ENCODE measurements around the gene CYGB.
"Not testable (repeated sequence)": the region's sequence is repeated elsewhere in the genome, so short reads cannot be mapped to it uniquely, and the experiment has no call there.

The CYGB gene

DNA sequence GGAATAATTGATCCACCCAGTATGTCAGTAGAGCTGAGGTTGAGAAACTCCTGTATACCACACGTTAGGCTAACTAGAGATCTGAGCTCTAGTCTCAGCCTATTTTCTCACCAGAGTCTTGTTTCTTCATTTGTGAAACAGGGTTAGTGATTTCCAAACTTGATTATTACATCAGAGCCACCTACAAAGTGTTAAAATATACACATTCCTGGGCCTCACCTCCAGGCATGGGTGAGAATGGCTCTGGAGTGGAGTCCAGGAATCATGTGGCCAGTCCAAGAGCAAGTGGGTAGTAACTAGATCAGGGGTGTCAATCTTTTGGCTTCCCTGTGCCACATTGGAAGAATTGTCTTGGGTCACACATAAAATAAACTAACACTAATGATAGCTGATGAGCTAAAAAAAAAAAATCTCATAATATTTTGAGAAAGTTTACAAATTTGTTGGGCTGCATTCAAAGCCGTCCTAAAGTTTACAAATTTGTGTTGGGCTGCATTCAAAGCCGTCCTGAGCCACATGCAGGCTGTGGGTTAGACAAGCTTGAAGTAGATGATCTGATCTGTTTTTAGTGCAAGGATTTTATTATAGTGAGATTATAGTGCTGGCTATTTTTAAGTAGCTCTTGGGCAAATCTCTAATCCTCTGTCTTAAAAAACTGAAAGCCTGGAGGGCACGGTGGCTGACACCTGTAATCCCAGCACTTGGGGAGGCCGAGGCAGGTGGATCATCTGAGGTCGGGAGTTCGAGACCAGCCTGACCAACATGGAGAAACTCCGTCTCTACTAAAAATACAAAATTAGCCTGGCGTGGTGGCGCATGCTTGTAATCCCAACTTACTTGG is 22.7 kb upstream of the CYGB start:
- Histone ChIP-seq H3K4me3 (ENCODE audit: insufficient read depth, low read length, poor library complexity, severe bottlenecking) (peak overlapping the region; percentile 76), H3K79me2 (ENCODE audit: insufficient read depth, low read length) (peaks cover 50% of the 10 kb centered on the region)
- TF ChIP-seq EZH2phosphoT487 (conservative IDR thresholded peaks at IDR 0.05; ENCODE audit: low read length): no peak
- TF ChIP-seq, protein P1, sequence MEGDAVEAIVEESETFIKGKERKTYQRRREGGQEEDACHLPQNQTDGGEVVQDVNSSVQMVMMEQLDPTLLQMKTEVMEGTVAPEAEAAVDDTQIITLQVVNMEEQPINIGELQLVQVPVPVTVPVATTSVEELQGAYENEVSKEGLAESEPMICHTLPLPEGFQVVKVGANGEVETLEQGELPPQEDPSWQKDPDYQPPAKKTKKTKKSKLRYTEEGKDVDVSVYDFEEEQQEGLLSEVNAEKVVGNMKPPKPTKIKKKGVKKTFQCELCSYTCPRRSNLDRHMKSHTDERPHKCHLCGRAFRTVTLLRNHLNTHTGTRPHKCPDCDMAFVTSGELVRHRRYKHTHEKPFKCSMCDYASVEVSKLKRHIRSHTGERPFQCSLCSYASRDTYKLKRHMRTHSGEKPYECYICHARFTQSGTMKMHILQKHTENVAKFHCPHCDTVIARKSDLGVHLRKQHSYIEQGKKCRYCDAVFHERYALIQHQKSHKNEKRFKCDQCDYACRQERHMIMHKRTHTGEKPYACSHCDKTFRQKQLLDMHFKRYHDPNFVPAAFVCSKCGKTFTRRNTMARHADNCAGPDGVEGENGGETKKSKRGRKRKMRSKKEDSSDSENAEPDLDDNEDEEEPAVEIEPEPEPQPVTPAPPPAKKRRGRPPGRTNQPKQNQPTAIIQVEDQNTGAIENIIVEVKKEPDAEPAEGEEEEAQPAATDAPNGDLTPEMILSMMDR (IDR thresholded peaks at IDR 0.05; ENCODE audit: insufficient read depth, low read length, poor library complexity, severe bottlenecking): no peak

DNA sequence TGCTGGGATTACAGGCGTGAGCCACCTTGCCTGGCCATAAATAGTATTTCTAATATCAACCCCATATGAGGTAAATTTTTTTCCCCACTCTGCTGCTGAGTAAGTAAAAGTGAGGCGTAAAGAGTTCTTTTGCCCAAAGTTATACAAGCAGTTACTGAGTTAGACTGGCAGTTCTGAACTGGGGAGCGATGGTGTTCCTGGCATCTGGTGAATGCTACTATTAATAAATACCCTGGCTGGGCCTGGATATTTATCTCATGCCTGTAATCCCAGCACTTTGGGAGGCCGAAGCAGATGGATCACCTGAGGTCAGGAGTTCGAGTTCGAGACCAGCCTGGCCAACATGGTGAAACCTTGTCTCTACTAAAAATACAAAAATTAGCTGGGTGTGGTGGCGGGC is 22.0 kb upstream of the CYGB start:
- peaks cover 50% of the 10 kb centered on the region for H3K79me2 ChIP-seq (ENCODE audit: insufficient read depth, low read length)
- peak overlapping the region; percentile 96 for H3K9ac ChIP-seq (ENCODE audit: low read length)
- H4K20me1 ChIP-seq (ENCODE audit: low read depth, low read length): peaks cover 17% of the 10 kb centered on the region
- not testable (repeated sequence) for H3K9me3 ChIP-seq (ENCODE audit: insufficient read depth, low read length); H3K9me2 ChIP-seq (replicated peaks; ENCODE audit: insufficient read depth, low read length); H3K27ac ChIP-seq (ENCODE audit: low read depth, low read length); H2AFZ ChIP-seq (ENCODE audit: low read depth, low read length, severe bottlenecking); H3K27me3 ChIP-seq (ENCODE audit: low read length)
- peaks cover 37% of the 10 kb centered on the region for H3F3A ChIP-seq (ENCODE audit: insufficient read depth)
- peak overlapping the region; percentile 76 for H3K4me3 ChIP-seq (ENCODE audit: insufficient read depth, low read length, poor library complexity, severe bottlenecking)
- H3K4me2 ChIP-seq (ENCODE audit: low read depth, low read length, poor library complexity, severe bottlenecking): peak overlapping the region; percentile 71
- H3K36me3 ChIP-seq (ENCODE audit: low read length): peaks cover 27% of the 10 kb centered on the region

More for the DNA sequence above, 22.7 kb upstream of the CYGB start:
- Histone ChIP-seq H2AFZ (ENCODE audit: low read depth, low read length, severe bottlenecking) (no peak overlapping the region), H3K27ac (ENCODE audit: low read depth, low read length) (0 out of 2 replicates have a peak overlapping the region, but pooled peaks have one; percentile 18), H4K20me1 (ENCODE audit: low read depth, low read length) (peaks cover 20% of the 10 kb centered on the region), H3K9ac (ENCODE audit: low read length) (0 out of 2 replicates have a peak overlapping the region, but pooled peaks have one; percentile 20), H3K36me3 (ENCODE audit: low read length) (peaks cover 29% of the 10 kb centered on the region), H3K4me2 (ENCODE audit: low read depth, low read length, poor library complexity, severe bottlenecking) (peak overlapping the region; percentile 71), H3K27me3 (ENCODE audit: low read length) (no peaks in the 10 kb centered on the region), H3F3A (ENCODE audit: insufficient read depth) (peaks cover 43% of the 10 kb centered on the region), H3K9me2 (replicated peaks; ENCODE audit: insufficient read depth, low read length) (no peaks in the 10 kb centered on the region), H3K9me3 (ENCODE audit: insufficient read depth, low read length) (no peaks in the 10 kb centered on the region)

DNA sequence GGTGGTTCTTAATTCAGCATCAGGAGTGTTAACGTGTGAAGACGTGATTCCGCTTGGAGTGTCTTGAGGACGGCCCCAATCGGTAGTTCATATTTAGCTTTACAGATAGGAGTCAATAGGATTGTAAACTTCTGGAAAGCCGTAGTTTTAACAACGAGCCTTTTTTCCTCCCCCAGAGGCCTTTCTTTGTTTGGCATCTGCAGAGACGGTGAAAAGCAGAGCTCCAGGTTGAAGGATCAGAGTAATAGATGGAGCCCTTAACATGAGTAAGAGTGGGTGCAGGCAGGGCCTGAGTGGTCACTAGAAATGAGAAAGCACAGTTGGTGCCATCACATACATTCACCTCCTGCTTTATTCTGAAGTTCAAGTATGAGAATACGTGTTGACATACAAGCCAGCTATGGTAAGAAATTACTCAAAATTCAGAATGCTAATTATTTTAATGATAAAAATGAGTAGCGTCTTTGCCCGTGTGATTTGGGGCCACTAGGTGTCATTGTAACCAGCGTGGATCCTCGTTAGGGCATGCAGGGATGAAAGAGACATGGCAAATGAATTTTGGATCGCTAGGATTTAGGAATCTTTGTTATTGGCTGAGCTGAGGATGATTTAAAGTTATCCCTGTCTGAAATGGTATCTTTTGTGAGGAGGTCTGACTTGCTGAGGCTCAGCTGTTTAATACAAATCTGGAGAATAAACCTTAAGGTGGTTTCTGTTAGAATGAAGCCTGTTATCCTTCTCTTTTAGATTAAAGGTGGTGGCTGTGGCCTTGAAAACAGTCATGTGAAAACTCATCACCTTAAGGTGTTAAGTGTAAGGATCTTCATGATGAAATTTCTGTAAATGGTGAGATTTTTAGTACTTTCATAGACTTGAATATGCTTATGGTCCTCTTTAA is 20.9 kb upstream of the CYGB start:
- Histone ChIP-seq H4K20me1 (ENCODE audit: low read depth, low read length) (peaks cover 17% of the 10 kb centered on the region), H3K9ac (ENCODE audit: low read length) (peak overlapping the region; percentile 96), H3K4me2 (ENCODE audit: low read depth, low read length, poor library complexity, severe bottlenecking) (peak overlapping the region; percentile 71), H3K36me3 (ENCODE audit: low read length) (peaks cover 27% of the 10 kb centered on the region), H3K27ac (ENCODE audit: low read depth, low read length) (peak overlapping the region; percentile 80), H3K4me3 (ENCODE audit: insufficient read depth, low read length, poor library complexity, severe bottlenecking) (peak overlapping the region; percentile 76), H3K27me3 (ENCODE audit: low read length) (no peaks in the 10 kb centered on the region), H3K79me2 (ENCODE audit: insufficient read depth, low read length) (peaks cover 50% of the 10 kb centered on the region), H3K9me2 (replicated peaks; ENCODE audit: insufficient read depth, low read length) (no peaks in the 10 kb centered on the region), H3K9me3 (ENCODE audit: insufficient read depth, low read length) (no peaks in the 10 kb centered on the region), H3F3A (ENCODE audit: insufficient read depth) (peaks cover 36% of the 10 kb centered on the region), H2AFZ (ENCODE audit: low read depth, low read length, severe bottlenecking) (no peak overlapping the region)
- TF ChIP-seq EZH2phosphoT487 (conservative IDR thresholded peaks at IDR 0.05; ENCODE audit: low read length): no peak
- TF ChIP-seq, protein P1 (IDR thresholded peaks at IDR 0.05; ENCODE audit: insufficient read depth, low read length, poor library complexity, severe bottlenecking): peak; percentile 75
